ENCODE measurements around the gene BABAM2.

Gene BABAM2

DNA sequence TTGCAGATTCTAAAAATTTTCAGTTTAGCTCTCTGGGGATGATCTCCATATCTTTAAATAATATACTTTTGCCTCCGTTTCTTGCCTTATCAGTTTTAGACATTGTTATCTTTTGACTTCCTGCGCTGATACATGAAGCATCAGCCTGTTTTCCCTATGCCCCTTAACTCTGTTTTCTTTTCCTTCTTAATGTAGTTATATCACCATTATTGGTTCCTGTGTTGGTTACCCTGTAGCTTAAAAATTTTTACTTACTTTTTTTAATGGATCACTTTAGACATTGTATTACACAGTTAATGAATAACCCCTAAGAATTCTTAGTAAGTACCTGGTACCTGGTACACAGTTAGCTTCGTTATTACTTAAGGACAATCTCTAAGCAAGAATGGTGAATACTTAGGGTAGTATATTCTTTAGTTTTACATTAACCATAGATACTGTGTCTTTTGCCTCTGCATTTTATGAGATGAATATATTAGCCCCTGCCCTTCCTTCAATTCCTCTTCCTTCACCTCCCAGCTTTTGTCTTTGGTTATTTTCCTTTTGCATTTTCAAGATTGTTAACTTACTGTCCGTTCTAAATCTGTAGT is 40.9 kb downstream of the BABAM2 start:
- TF ChIP-seq, protein P1, sequence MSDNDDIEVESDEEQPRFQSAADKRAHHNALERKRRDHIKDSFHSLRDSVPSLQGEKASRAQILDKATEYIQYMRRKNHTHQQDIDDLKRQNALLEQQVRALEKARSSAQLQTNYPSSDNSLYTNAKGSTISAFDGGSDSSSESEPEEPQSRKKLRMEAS (IDR thresholded peaks at IDR 0.05; ENCODE audit: low read depth, low read length): no peak
- TF ChIP-seq MYC (IDR thresholded peaks at IDR 0.05; ENCODE audit: low read depth, low read length): no peak
- no peak for TF ChIP-seq POLR2A (IDR thresholded peaks at IDR 0.05; ENCODE audit: extremely low read depth, insufficient read length)
- TF ChIP-seq, protein P2, sequence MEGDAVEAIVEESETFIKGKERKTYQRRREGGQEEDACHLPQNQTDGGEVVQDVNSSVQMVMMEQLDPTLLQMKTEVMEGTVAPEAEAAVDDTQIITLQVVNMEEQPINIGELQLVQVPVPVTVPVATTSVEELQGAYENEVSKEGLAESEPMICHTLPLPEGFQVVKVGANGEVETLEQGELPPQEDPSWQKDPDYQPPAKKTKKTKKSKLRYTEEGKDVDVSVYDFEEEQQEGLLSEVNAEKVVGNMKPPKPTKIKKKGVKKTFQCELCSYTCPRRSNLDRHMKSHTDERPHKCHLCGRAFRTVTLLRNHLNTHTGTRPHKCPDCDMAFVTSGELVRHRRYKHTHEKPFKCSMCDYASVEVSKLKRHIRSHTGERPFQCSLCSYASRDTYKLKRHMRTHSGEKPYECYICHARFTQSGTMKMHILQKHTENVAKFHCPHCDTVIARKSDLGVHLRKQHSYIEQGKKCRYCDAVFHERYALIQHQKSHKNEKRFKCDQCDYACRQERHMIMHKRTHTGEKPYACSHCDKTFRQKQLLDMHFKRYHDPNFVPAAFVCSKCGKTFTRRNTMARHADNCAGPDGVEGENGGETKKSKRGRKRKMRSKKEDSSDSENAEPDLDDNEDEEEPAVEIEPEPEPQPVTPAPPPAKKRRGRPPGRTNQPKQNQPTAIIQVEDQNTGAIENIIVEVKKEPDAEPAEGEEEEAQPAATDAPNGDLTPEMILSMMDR (IDR thresholded peaks at IDR 0.05; ENCODE audit: low read depth, low read length): no peak
- no peak overlapping the region for H3K4me3 ChIP-seq (ENCODE audit: low read depth, low read length)
- no peak for DNase-seq (ENCODE audit: low read depth)

DNA sequence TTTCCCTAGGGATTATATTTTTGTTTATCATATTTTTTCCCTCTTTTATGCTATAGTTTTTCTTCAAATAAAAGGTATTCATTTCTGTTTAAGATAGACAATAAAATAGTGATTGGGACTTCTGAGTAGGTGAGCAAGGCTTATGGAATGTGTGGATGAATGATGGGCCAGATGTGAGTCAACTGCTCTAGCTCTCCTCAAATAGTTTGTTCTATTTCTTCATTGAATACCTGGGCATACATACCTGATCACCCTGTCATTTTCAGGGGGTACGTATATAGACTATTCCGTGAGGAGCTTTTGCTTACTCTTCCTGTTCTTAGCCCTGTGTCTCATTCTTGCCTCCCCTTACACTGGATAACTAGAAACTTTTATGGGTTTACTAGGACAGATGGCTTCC is 41.9 kb downstream of the BABAM2 start:
- DNase-seq (ENCODE audit: low read depth): no peak
- TF ChIP-seq MYC (IDR thresholded peaks at IDR 0.05; ENCODE audit: low read depth, low read length) (no peak), POLR2A (IDR thresholded peaks at IDR 0.05; ENCODE audit: extremely low read depth, insufficient read length) (no peak)
- TF ChIP-seq, protein P1 (IDR thresholded peaks at IDR 0.05; ENCODE audit: low read depth, low read length): no peak
- TF ChIP-seq, protein P2 (IDR thresholded peaks at IDR 0.05; ENCODE audit: low read depth, low read length): no peak
- no peak overlapping the region for H3K4me3 ChIP-seq (ENCODE audit: low read depth, low read length)

DNA sequence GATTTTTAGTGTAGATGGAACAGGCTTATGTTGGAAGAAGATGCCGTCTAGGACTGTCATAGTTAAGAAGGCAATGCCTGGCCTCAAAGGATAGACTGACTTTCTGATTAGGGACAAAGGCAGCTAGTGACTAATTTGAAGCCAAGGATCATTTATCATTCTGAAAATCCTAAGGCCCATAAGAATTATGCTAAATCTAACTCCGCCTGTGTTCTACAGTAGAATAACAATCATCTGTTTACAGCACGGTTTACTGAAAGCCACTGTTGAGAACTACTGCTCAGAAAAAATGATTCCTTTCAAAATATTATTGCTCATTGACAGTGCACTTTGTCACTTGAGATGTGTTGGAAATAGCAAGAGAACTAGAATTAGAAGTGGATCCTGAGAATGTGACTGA is 44.5 kb downstream of the BABAM2 start:
- no peak overlapping the region for H3K4me3 ChIP-seq (ENCODE audit: low read depth, low read length)
- TF ChIP-seq, protein P1 (IDR thresholded peaks at IDR 0.05; ENCODE audit: low read depth, low read length): no peak
- TF ChIP-seq POLR2A (IDR thresholded peaks at IDR 0.05; ENCODE audit: extremely low read depth, insufficient read length): no peak
- no peak for DNase-seq (ENCODE audit: low read depth)

DNA sequence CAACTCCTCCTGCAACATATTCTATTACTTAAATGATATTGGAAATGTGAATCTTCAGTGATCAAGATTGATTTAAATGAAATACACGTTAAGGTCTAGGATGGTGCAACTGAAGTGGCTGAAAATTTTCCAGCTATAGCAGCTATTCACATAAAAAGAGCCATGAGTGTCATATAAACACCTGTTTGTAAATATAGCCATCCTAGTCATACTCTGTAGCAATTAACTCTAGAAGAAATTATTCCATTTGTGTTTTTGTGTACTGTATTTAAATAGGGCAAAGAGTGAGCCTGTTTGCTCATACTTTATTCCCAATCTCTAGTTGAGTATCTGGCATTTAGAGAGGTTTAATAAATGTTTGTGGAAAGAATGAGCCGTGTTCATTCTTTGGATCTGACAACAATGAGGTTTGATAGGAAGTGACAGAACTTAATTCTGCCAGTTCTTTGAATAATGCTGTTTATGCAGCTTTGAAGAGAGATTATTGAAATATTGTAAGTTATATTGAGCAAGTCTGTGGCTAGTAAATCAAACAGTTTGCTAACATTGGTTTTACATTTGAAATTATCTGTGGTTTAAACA is 49.7 kb downstream of the BABAM2 start:
- TF ChIP-seq, protein P1 (IDR thresholded peaks at IDR 0.05; ENCODE audit: low read depth, low read length): no peak
- TF ChIP-seq MYC (IDR thresholded peaks at IDR 0.05; ENCODE audit: low read depth, low read length): no peak
- TF ChIP-seq POLR2A (IDR thresholded peaks at IDR 0.05; ENCODE audit: extremely low read depth, insufficient read length): no peak
- TF ChIP-seq, protein P2 (IDR thresholded peaks at IDR 0.05; ENCODE audit: low read depth, low read length): no peak
- DNase-seq (ENCODE audit: low read depth): no peak
- no peak overlapping the region for H3K4me3 ChIP-seq (ENCODE audit: low read depth, low read length)

DNA sequence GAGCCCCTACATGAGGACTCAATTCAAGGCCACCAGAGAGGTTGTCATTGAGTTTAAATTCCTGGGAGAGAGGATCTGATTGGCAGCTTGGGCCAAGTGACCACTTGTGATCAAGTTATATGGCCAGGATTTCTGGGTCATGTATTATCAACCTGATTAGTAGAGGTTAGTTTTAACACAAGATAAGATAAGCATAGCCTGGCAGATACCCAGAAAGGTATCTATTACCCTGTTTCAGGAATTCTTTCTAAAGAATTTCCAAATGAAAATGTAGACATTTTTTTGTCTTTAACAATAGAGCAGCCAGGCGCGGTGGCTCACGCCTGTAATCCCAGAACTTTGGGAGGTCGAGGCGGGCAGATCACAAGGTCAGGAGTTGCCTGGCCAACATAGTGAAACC is 50.5 kb downstream of the BABAM2 start:
- DNase-seq (ENCODE audit: low read depth): no peak
- TF ChIP-seq POLR2A (IDR thresholded peaks at IDR 0.05; ENCODE audit: extremely low read depth, insufficient read length) (no peak), MYC (IDR thresholded peaks at IDR 0.05; ENCODE audit: low read depth, low read length) (no peak)
- TF ChIP-seq, protein P1 (IDR thresholded peaks at IDR 0.05; ENCODE audit: low read depth, low read length): no peak
- TF ChIP-seq, protein P2 (IDR thresholded peaks at IDR 0.05; ENCODE audit: low read depth, low read length): no peak
- no peak overlapping the region for H3K4me3 ChIP-seq (ENCODE audit: low read depth, low read length)
